ENCODE measurements around the gene RPL6.

The RPL6 gene

GRCh38 chr12:112357214-112357613 is 52.2 kb downstream of the RPL6 start:
- no peak overlapping the region for H3K4me3 ChIP-seq (ENCODE audit: low read depth, low read length)
- no peak for TF ChIP-seq CTCF (IDR thresholded peaks at IDR 0.05; ENCODE audit: control insufficient read depth, extremely low read depth, insufficient read depth)

More at GRCh38 chr12:112357214-112357613, 52.2 kb downstream of the RPL6 start:
- no peak for DNase-seq (ENCODE audit: low read depth)

Measured in LNCaP clone FGC (cell line).